ENCODE results near the gene SERPINA6.
"Not testable (repeated sequence)": the region's sequence is repeated elsewhere in the genome, so short reads cannot be mapped to it uniquely, and the experiment has no call there.

SERPINA6 gene

DNA sequence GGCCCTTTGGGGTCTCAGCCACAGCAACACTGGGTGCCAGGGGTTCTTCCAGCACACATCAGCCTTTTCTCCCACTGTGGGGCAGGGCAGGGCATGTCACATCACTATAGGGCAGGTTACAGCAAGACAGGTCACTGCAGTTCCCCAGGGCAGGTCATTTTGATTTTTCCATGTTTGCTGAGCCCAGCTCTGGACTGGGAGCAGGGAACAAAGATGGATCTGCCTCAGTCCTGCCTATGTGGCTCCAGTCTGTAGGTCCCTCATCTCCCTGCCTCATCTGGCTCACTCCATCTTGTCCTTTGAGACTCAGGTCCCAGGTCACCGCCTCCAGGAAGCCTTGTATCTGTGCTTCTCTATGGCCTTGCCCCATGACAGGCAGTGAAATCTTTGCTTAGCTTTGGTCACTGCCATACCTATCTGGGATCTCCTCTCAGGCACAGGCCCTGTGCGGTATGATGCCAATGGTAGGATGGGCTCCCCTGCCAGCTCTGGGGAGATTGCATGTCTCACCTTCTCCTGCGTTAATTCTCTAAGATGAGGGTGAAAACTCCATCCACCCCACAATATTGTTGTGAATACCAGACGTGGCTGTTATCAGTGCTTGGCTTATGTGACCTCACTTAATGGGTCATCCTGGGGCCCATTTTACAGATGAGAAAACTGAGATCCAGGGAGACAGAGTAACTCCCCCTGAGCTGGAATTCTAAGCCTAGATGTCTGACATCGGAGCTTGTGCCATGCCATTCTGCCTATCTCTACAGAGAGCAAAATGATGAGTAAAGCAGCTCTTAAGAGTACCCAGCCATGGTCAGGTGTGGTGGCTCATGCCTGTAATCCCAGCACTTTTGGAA, 1.5 kb downstream of the SERPINA6 start:
- no peak for DNase-seq (ENCODE audit: low spot score)

GRCh38 chr14:94320243-94320642, 2.9 kb downstream of the SERPINA6 start:
- DNase-seq (ENCODE audit: low spot score): peak; percentile 16

DNA sequence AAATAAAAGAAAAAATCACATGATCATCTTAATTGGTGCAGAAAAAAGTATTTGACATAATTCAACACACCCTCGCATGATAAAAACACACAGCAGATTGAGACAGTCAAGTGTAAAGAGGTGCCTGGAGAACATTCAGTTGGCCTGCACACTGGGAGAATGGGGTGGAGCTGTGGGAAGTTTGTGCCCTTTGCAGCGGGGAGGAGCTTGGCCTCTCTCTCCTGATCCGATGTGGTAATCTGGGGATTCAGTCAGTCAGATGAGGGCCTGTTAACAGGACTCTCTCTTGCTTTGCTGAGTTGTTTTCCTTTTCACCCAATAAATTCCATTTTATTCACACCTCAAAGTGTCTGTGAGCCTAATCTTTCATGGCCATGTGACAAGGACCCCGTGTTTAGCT, 5.9 kb downstream of the SERPINA6 start:
- no peak for DNase-seq (ENCODE audit: low spot score)

DNA sequence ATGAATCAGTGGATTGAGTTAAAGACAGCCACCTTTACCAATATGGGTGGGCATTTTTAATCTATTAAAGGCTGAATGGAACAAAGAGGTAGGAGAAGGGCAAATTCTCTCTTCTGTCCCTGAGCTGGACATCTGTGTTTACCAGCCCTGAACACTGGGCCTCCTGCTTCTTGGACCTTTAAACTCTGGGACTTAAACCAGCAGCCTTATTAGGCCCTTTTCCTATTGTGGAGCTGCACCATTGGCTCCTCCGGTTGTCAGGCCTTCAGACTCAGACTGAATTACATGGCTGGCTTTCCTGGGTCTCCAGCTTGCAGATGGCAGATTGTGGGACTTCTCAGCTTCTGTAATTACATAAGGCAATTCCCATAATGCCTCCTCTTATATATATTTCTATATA, 6.4 kb downstream of the SERPINA6 start:
- DNase-seq (ENCODE audit: low spot score): no peak

DNA sequence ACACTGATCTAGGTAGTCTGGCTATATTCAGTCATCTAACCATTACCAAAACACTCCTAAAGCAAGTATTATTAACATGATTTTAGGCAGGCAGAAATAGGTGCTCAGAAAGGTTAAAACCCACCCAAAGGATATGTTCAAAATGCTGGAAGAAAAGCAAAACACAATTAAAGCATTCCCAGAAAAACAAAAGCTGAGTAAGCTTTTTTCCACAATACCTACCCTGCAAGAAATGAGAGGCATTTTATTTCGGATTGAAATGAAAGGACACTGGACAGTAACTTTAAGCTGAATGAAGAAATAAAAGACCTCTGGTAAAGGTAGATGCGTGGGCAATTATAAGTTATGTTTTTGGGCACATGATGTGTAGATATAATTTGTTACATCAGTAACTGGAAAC, 8.2 kb downstream of the SERPINA6 start:
- no peak for DNase-seq (ENCODE audit: low spot score)

GRCh38 chr14:94313991-94314655, 9.0 kb downstream of the SERPINA6 start:
- DNase-seq (ENCODE audit: low spot score): no peak

DNA sequence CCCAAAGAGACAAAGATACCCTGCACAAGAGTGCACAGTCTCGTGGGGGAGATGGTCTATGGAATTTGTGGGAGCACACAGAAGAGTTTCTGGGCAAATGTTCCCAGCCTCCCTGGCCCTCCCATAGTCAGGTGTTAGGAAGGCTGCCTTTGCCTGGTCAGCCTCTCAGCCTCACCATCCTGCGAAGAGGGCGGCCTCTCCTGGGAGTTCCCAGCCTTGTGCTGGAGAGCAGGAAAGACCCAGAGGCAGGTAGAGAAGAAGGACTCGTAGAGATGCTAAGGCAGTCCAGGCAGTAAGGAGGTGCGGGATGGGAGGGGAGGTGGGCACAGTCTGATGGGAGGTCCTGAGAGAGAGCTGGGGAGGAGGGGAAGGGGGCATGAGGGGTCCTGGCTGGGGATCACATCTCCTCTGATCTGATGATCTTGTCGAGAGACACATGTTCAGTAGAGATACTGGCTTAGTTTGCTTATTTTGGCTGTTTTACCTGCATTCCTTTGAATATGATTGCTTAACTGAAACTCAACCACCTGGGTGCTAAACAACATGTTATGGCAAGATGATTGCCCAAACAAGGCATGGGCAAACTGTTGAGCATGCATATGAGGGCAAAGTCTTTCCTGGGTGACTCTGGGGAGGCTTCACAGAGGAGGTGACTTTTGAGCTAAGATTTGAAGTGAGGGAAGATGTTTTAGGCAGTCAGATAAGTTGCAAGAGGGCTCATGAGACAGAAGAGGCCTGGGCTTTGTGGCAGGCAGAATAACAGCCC, 10.5 kb downstream of the SERPINA6 start:
- no peak for DNase-seq (ENCODE audit: low spot score)

DNA sequence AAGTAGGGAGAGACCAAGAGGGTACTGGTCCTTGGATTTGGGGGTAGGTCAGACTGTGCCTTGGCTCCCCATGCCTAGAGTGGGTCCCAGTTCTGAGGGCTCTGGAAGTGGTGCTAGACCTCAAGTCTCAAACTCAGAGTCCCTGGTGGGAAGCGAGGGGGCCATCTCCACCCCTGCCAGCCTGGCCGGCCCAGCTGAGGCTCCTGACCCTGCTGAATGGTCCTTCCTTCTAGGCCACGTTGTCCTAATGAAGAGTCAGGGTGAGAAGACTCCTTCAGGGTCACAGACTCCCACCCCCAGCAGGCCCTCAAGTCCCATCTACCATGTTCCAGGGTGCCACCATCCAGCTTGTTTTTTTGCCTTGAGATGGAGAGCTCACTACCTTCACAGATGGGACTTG, 12.9 kb downstream of the SERPINA6 start:
- DNase-seq (ENCODE audit: low spot score): no peak

- DNase-seq (ENCODE audit: low spot score): no peak
Observed at GRCh38 chr14:94309721-94310120, 13.4 kb downstream of the SERPINA6 start.

GRCh38 chr14:94307410-94307992, 15.6 kb downstream of the SERPINA6 start:
- peak; percentile 36 for DNase-seq (ENCODE audit: low spot score)

DNA sequence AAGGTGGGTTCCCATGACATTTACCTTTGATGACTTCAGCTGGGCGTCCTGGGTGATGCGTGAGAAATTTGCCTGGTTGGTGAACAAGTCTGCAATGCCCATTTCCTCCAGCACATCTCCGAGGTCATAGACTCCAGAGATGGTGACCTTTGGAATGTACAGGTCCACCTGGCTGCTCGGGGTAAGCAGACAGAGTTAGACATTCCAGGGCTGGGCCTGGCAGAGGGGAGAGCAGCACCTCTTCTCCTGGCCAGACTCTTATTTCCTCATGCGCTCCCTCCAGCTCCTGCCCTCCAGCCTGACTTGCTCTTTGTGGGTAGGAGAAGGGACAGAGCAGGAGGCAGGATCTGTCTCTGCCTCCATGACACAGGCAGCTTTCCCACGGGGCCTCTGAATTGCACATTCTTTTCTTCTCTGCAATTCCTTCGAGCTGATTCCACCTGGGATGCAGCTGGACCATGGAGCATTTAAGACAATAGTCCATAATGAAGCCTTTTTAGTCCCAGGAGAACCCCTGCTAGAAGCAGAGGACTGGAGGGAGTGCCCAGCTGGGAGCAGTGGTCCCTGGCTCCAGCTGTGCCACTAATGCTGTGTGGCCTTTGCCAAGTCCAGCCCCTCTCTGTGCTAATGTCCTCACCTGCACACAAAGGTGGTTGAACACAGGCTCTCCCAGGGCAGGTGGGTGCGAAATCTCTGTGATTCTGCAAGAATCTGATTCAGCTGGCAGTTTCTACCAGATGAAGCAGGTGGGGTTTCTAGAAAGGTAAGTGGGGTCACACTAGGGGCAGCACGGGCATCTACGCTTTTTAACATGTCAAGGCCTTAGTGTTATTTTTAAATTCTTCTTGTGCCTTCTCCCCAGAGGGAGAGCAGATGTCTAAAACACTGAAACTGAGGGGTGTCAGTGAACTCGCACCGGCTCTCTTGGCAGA, 16.8 kb downstream of the SERPINA6 start:
- no peak for DNase-seq (ENCODE audit: low spot score)

GRCh38 chr14:94305620-94306019, 17.5 kb downstream of the SERPINA6 start:
- DNase-seq (ENCODE audit: low spot score): no peak

GRCh38 chr14:94304243-94304642, 18.9 kb downstream of the SERPINA6 start:
- DNase-seq (ENCODE audit: low spot score): no peak

DNA sequence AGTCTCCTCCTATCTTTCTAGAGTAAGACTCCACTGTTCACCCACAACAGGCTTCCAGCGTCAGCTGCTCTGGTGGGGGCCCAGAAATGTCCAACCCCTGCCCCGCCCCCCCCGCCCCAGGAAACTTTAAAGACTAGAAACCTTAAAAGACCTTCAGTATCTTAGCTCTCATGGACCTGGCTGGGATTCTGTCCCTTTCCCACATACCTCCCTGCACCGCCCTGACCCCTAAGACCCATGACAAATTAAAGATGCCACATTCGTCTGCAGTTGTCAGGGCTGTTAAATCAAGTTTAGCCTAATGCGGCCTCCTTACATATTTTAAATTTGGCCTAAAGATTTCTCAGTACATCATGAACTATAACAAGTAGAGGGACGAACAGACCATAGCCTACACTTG, 20.0 kb downstream of the SERPINA6 start:
- DNase-seq (ENCODE audit: low spot score): no peak

DNA sequence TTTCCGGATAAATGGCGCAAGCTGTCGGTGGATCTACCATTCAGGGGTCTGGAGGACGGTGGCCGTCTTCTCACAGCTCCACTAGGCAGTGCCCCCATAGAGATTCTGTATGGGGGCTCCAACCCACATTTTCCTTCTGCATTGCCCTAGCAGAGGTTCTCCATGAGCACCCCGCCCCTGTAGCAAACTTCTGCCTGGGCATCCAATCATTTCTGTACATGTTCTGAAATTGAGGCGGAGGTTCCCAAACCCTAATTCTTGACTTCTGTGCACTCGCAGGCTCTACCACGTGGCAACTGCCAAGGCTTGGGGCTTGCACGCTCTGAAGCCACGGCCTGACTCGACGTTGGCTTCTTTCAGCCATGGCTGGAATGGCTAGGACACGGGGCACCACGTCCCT, 25.0 kb downstream of the SERPINA6 start:
- DNase-seq (ENCODE audit: low spot score): no peak

DNA sequence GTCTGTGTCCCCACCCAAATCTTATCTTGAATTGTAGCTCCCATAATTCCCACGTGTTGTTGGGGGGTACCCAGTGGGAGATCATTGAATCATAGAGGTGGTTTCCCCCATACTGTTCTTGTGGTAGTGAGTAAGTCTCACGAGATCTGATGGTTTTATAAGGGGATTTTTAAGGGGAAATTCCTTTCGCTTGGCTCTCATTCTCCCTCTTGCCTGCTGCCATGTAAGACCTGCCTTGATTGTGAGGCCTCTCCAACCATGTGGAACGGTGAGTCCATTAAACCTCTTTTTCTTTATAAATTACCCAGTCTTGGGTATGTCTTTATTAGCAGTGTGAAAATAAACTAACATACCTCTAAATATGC, 27.0 kb downstream of the SERPINA6 start:
- DNase-seq (ENCODE audit: low spot score): not testable (repeated sequence)

- DNase-seq (ENCODE audit: low spot score): no peak
Observed at GRCh38 chr14:94295360-94296180, 27.6 kb downstream of the SERPINA6 start.

GRCh38 chr14:94293578-94293924, 29.6 kb downstream of the SERPINA6 start:
- DNase-seq (ENCODE audit: low spot score): no peak

DNA sequence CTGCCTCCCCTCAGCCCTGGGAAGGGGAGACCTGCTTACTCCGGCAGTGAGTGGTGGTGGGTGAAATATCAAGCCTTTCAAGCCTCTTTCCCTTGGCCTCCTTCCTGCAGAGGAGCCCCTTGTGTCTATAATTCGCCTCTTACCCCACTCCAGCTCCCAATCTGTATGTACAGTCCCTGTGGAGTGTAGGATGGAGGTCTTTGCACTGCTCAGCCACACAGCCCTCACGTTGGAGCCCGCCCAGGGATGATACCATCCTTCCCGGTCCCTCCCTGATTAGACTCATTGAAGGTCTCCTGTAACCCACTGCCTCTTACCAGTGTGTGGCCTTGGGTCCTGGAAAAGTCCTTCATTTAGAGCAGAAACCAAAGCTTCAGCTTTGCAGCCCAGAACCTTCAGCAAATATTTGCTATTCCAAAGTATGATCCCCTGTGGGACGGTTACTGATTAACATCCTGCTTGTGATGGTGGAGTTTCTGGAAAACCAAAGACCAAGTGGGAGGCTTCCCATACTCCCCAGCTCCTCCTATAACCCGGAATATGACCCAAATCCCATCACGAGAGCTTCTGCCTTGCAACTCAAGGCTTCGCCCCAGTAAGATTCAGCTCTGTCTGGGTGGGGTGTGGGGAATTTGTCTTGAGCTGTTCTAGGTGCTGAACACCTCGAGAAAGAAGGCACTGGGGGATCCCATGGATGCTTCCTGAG, 30.1 kb downstream of the SERPINA6 start, which contains the start of gene SERPINA10:
Gene SERPINA10, minus strand, starts transcription at position 397 of the 706 bp plus-strand sequence. CDS start 2,675 bp downstream, outside the sequence.
- DNase-seq (ENCODE audit: low spot score): no peak

DNA sequence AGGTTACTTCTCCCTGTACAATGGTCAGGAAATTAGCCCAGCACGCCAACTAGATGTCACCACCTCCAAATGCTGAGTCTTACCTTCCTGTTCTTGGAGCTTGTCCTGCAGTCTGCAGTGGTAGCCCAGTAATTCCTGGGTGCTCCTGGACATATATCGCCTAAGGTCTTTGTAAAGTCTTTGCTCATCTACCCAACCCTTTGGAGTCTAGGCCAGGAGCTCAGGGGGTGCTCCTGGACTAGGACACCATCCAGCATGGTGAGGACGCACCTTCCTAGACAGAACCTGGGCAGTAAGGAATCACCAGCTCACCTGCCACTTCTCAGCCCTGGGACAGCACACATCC, 30.6 kb downstream of the SERPINA6 start:
- no peak for DNase-seq (ENCODE audit: low spot score)
